DMS 273 (cell line): ENCODE measurements around the gene TOR3A.
"Not testable (repeated sequence)": the region's sequence is repeated elsewhere in the genome, so short reads cannot be mapped to it uniquely, and the experiment has no call there.

ENCODE experiments used
- DNase-seq: peaks from one replicate; lab custom pipeline; 2025; ENCODE audit not compliant: unreplicated experiment; lab: John Stamatoyannopoulos, UW

The TOR3A gene

GRCh38 chr1:179081687-179082332 is at the start of gene TOR3A:
Gene TOR3A, plus strand, starts transcription at chr1:179082070. Its CDS starts 59 bp downstream, at chr1:179082129.
- DNase-seq: peak; percentile 95

- no peak for DNase-seq
These were observed 47.1 kb upstream of the TOR3A start for GRCh38 chr1:179034720-179035119.

- no peak for DNase-seq
These were observed 44.9 kb upstream of the TOR3A start for GRCh38 chr1:179036844-179037465.

GRCh38 chr1:179038528-179039281 is 43.2 kb upstream of the TOR3A start:
- DNase-seq: peak; percentile 32

- not testable (repeated sequence) for DNase-seq
These were observed 42.2 kb upstream of the TOR3A start for GRCh38 chr1:179039502-179040174.

- not testable (repeated sequence) for DNase-seq
These were observed 41.7 kb upstream of the TOR3A start for GRCh38 chr1:179040175-179040551.

GRCh38 chr1:179042087-179042486 is 39.8 kb upstream of the TOR3A start:
- no peak for DNase-seq

GRCh38 chr1:179042700-179043099 is 39.2 kb upstream of the TOR3A start:
- DNase-seq: no peak

GRCh38 chr1:179043266-179043665 is 38.6 kb upstream of the TOR3A start:
- no peak for DNase-seq

- no peak for DNase-seq
These were observed 38.0 kb upstream of the TOR3A start for GRCh38 chr1:179043907-179044306.

- no peak for DNase-seq
These were observed 34.8 kb upstream of the TOR3A start for GRCh38 chr1:179046808-179047635.

GRCh38 chr1:179047636-179047997 is 34.3 kb upstream of the TOR3A start:
- no peak for DNase-seq

GRCh38 chr1:179048339-179049124 is 33.3 kb upstream of the TOR3A start:
- no peak for DNase-seq

- DNase-seq: no peak
These were observed 29.1 kb upstream of the TOR3A start for GRCh38 chr1:179052776-179053175.

GRCh38 chr1:179053486-179053885 is 28.4 kb upstream of the TOR3A start:
- DNase-seq: no peak

- DNase-seq: no peak
These were observed 25.9 kb upstream of the TOR3A start for GRCh38 chr1:179055937-179056336.

- no peak for DNase-seq
These were observed 23.1 kb upstream of the TOR3A start for GRCh38 chr1:179058487-179059483.

- DNase-seq: no peak
These were observed 20.2 kb upstream of the TOR3A start for GRCh38 chr1:179061360-179062282.
